GM19099 (cell line): ENCODE data around the gene TOGARAM2.

Source experiments
- POLR2A ChIP-seq: IDR thresholded peaks from 3 replicates; pipeline ENCODE4 v1.6.1; 2011; ENCODE audit warnings: low read depth; ENCODE audit not compliant: insufficient read length; ENCODE audit errors: extremely low read depth

Gene TOGARAM2

GRCh38 chr2:29046321-29046720, 65.2 kb downstream of the TOGARAM2 start:
- TF ChIP-seq POLR2A = no peak

- TF ChIP-seq POLR2A = no peak
These were observed 66.2 kb downstream of the TOGARAM2 start for GRCh38 chr2:29047083-29047845.

GRCh38 chr2:29050591-29050990, 69.5 kb downstream of the TOGARAM2 start:
- no peak for TF ChIP-seq POLR2A

GRCh38 chr2:29051730-29052129, 70.6 kb downstream of the TOGARAM2 start:
- TF ChIP-seq POLR2A = no peak

GRCh38 chr2:29052807-29053206, 71.7 kb downstream of the TOGARAM2 start:
- TF ChIP-seq POLR2A = no peak

GRCh38 chr2:29053223-29053622, 72.1 kb downstream of the TOGARAM2 start:
- no peak for TF ChIP-seq POLR2A

- no peak for TF ChIP-seq POLR2A
These were observed 72.7 kb downstream of the TOGARAM2 start for GRCh38 chr2:29053670-29054400.

GRCh38 chr2:29054430-29054829, 73.3 kb downstream of the TOGARAM2 start:
- no peak for TF ChIP-seq POLR2A

- no peak for TF ChIP-seq POLR2A
These were observed 74.5 kb downstream of the TOGARAM2 start for GRCh38 chr2:29055601-29056000.

GRCh38 chr2:29056452-29056851, 75.4 kb downstream of the TOGARAM2 start:
- no peak for TF ChIP-seq POLR2A

- TF ChIP-seq POLR2A = no peak
These were observed 75.9 kb downstream of the TOGARAM2 start for GRCh38 chr2:29057006-29057405.

- TF ChIP-seq POLR2A = no peak
These were observed 78.5 kb downstream of the TOGARAM2 start for GRCh38 chr2:29059624-29060023.

- TF ChIP-seq POLR2A = no peak
These were observed 79.3 kb downstream of the TOGARAM2 start for GRCh38 chr2:29060441-29060840.

GRCh38 chr2:29061176-29061575, 80.1 kb downstream of the TOGARAM2 start:
- no peak for TF ChIP-seq POLR2A

GRCh38 chr2:29061616-29062015, 80.5 kb downstream of the TOGARAM2 start:
- no peak for TF ChIP-seq POLR2A

GRCh38 chr2:29062371-29062770, 81.3 kb downstream of the TOGARAM2 start:
- TF ChIP-seq POLR2A = no peak
